GM10266 (cell line): Measurements from ENCODE around the gene PERM1.

ENCODE experiments used
- DNase-seq: peaks from one replicate; pipeline ENCODE4 v3.0.0; 2012; ENCODE audit errors: extremely low spot score
- TF ChIP-seq, protein P1 (sequence below): IDR thresholded peaks from 2 replicates; pipeline ENCODE4 v1.5.1; 2012; ENCODE audit warnings: mild to moderate bottlenecking, low read depth; ENCODE audit not compliant: control insufficient read depth, insufficient read depth; ENCODE audit errors: missing control alignments

The PERM1 gene

GRCh38 chr1:925561-926421 is 56.1 kb downstream of the PERM1 start:
- TF ChIP-seq, protein P1, sequence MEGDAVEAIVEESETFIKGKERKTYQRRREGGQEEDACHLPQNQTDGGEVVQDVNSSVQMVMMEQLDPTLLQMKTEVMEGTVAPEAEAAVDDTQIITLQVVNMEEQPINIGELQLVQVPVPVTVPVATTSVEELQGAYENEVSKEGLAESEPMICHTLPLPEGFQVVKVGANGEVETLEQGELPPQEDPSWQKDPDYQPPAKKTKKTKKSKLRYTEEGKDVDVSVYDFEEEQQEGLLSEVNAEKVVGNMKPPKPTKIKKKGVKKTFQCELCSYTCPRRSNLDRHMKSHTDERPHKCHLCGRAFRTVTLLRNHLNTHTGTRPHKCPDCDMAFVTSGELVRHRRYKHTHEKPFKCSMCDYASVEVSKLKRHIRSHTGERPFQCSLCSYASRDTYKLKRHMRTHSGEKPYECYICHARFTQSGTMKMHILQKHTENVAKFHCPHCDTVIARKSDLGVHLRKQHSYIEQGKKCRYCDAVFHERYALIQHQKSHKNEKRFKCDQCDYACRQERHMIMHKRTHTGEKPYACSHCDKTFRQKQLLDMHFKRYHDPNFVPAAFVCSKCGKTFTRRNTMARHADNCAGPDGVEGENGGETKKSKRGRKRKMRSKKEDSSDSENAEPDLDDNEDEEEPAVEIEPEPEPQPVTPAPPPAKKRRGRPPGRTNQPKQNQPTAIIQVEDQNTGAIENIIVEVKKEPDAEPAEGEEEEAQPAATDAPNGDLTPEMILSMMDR = no peak
- no peak for DNase-seq
